Astrocyte (in vitro differentiated cells and primary cell): Measurements from ENCODE around the gene SPTLC3.

Experiments
- CTCF ChIP-seq: IDR thresholded peaks from 2 replicates; pipeline ENCODE4 v1.5.1; 2011; ENCODE audit warnings: low read depth, mild to moderate bottlenecking, inconsistent platforms, low read length, moderate library complexity; ENCODE audit not compliant: insufficient read depth
- EZH2 ChIP-seq: IDR thresholded peaks from 2 replicates; pipeline ENCODE4 v1.6.1; 2012; ENCODE audit warnings: mild to moderate bottlenecking, low read length, inconsistent platforms; ENCODE audit not compliant: insufficient read depth

GRCh38 chr20:13059398-13060136, 50.8 kb downstream of the SPTLC3 start:
- TF ChIP-seq CTCF: no peak
- no peak for TF ChIP-seq EZH2
